ENCODE data around the gene ZNF407. TPM values are rescaled to one million over a fixed set of nuclear protein-coding genes. Genes with fewer than 3 reads are reported as not detected.
A peak's percentile ranks its signal among the peaks of the same experiment; 100 is the strongest.

ZNF407 gene
- total and polyA plus RNA-seq, 4 donors, result 1.9 to 16.5 (median 6.6) TPM

DNA sequence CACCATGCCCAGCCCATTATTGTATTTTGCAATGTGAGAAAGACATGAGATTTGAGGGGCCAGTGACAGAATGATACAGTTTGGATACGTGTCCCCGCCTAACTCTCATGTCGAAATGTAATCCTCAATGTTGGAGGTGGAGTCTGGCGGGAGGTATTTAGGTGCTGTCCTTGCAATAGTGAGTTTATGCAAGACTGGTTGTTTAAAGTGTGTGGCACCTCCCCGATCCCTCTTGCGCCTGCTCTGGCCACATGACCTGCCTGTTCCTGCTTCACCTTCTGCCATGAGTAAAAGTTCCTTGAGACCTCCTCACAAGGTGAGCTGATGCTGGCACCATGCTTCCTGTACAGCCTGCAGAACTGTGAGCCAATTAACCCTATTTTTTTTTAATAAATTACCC, 46.8 kb upstream of the ZNF407 start (continued):
- TF ChIP-seq, protein P1, sequence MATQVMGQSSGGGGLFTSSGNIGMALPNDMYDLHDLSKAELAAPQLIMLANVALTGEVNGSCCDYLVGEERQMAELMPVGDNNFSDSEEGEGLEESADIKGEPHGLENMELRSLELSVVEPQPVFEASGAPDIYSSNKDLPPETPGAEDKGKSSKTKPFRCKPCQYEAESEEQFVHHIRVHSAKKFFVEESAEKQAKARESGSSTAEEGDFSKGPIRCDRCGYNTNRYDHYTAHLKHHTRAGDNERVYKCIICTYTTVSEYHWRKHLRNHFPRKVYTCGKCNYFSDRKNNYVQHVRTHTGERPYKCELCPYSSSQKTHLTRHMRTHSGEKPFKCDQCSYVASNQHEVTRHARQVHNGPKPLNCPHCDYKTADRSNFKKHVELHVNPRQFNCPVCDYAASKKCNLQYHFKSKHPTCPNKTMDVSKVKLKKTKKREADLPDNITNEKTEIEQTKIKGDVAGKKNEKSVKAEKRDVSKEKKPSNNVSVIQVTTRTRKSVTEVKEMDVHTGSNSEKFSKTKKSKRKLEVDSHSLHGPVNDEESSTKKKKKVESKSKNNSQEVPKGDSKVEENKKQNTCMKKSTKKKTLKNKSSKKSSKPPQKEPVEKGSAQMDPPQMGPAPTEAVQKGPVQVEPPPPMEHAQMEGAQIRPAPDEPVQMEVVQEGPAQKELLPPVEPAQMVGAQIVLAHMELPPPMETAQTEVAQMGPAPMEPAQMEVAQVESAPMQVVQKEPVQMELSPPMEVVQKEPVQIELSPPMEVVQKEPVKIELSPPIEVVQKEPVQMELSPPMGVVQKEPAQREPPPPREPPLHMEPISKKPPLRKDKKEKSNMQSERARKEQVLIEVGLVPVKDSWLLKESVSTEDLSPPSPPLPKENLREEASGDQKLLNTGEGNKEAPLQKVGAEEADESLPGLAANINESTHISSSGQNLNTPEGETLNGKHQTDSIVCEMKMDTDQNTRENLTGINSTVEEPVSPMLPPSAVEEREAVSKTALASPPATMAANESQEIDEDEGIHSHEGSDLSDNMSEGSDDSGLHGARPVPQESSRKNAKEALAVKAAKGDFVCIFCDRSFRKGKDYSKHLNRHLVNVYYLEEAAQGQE (IDR thresholded peaks at IDR 0.05), result peak; percentile 36
- TF ChIP-seq HNF4G (IDR thresholded peaks at IDR 0.05) (no peak), GABPA (IDR thresholded peaks at IDR 0.05 in 1 of 2, conservative IDR thresholded peaks at IDR 0.05 in 1 of 2) (peak in 1 of 2 donors; percentile 39), RXRA (IDR thresholded peaks at IDR 0.05) (peak in 1 of 2 donors; percentile 72), JUND (IDR thresholded peaks at IDR 0.05) (no peak), FOXA2 (IDR thresholded peaks at IDR 0.05) (peak; percentile 25), TAF1 (conservative IDR thresholded peaks at IDR 0.05) (no peak), YY1 (IDR thresholded peaks at IDR 0.05) (peak; percentile 67)
- TF ChIP-seq, protein P2, sequence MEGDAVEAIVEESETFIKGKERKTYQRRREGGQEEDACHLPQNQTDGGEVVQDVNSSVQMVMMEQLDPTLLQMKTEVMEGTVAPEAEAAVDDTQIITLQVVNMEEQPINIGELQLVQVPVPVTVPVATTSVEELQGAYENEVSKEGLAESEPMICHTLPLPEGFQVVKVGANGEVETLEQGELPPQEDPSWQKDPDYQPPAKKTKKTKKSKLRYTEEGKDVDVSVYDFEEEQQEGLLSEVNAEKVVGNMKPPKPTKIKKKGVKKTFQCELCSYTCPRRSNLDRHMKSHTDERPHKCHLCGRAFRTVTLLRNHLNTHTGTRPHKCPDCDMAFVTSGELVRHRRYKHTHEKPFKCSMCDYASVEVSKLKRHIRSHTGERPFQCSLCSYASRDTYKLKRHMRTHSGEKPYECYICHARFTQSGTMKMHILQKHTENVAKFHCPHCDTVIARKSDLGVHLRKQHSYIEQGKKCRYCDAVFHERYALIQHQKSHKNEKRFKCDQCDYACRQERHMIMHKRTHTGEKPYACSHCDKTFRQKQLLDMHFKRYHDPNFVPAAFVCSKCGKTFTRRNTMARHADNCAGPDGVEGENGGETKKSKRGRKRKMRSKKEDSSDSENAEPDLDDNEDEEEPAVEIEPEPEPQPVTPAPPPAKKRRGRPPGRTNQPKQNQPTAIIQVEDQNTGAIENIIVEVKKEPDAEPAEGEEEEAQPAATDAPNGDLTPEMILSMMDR (IDR thresholded peaks at IDR 0.05; ENCODE audit: low read depth, low read length, missing input control), result no peak

DNA sequence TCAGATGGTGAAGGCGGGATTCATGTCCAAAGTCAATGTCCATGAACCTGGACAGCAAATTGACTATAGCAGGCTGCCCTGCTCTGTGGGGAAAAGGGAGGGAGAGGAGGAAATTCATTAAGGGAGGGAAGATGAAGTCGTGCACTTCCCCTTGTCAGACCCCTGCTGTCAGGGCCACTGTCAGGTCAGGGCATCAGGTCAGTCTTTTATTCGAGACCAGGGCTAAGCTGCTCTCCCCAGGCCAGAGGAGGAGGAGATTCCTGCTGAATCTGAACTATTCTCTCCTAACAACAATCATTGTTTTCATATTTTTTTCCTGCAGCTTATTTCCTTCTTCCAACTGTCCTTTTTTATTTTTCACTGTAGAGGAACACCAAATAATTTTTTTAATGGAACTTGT, 46.2 kb upstream of the ZNF407 start:
- DNase-seq (ENCODE audit: low spot score), result no peak
- Histone ChIP-seq H3K27me3 (ENCODE audit: control insufficient read depth in 4 of 4, insufficient read depth in 4 of 4, low read length in 3 of 4) (no peaks in the 10 kb centered on the region), H3K9me3 (ENCODE audit: control insufficient read depth in 4 of 4, low read length in 3 of 4) (peaks cover 0 to 2% (median 0%) of the 10 kb centered on the region in 4 donors), H3K9ac (ENCODE audit: low read depth in 1 of 2, low read length in 2 of 2) (no peak overlapping the region), H3K27ac (ENCODE audit: low read depth in 1 of 2, low read length in 2 of 2) (peak overlapping the region; percentile 65 to 87), H3K4me3 (ENCODE audit: low read depth in 1 of 3, low read length in 3 of 3) (peak overlapping the region in 1 of 3 donors; percentile 18), H3K36me3 (ENCODE audit: control insufficient read depth in 4 of 4, insufficient read depth in 3 of 4, low read depth in 1 of 4, low read length in 3 of 4) (no peaks in the 10 kb centered on the region), H3K4me1 (ENCODE audit: control insufficient read depth in 4 of 4, insufficient read depth in 4 of 4, low read length in 3 of 4) (peaks cover 0 to 19% (median 17%) of the 10 kb centered on the region in 4 donors)
- TF ChIP-seq HNF4A (conservative IDR thresholded peaks at IDR 0.05) (no peak), TAF1 (conservative IDR thresholded peaks at IDR 0.05) (no peak), GABPA (IDR thresholded peaks at IDR 0.05 in 1 of 2, conservative IDR thresholded peaks at IDR 0.05 in 1 of 2) (no peak), JUND (IDR thresholded peaks at IDR 0.05) (no peak), SP1 (IDR thresholded peaks at IDR 0.05) (no peak), NR2F2 (IDR thresholded peaks at IDR 0.05) (no peak), RAD21 (IDR thresholded peaks at IDR 0.05) (no peak), HNF4G (IDR thresholded peaks at IDR 0.05) (no peak), EGR1 (IDR thresholded peaks at IDR 0.05; ENCODE audit: low read depth in 2 of 2) (no peak)
- TF ChIP-seq, protein P3, sequence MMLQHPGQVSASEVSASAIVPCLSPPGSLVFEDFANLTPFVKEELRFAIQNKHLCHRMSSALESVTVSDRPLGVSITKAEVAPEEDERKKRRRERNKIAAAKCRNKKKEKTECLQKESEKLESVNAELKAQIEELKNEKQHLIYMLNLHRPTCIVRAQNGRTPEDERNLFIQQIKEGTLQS (IDR thresholded peaks at IDR 0.05), result no peak
- TF ChIP-seq, protein P4, sequence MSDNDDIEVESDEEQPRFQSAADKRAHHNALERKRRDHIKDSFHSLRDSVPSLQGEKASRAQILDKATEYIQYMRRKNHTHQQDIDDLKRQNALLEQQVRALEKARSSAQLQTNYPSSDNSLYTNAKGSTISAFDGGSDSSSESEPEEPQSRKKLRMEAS (IDR thresholded peaks at IDR 0.05), result no peak
- 14% methylated on average over 3 of the region's 3 CpGs for WGBS
